NCI-H2196 (cell line): Measurements from ENCODE around the gene CD200.

Experiments
- DNase-seq: peaks from one replicate; lab custom pipeline; 2025; ENCODE audit not compliant: unreplicated experiment; lab: John Stamatoyannopoulos, UW

CD200 gene

DNA sequence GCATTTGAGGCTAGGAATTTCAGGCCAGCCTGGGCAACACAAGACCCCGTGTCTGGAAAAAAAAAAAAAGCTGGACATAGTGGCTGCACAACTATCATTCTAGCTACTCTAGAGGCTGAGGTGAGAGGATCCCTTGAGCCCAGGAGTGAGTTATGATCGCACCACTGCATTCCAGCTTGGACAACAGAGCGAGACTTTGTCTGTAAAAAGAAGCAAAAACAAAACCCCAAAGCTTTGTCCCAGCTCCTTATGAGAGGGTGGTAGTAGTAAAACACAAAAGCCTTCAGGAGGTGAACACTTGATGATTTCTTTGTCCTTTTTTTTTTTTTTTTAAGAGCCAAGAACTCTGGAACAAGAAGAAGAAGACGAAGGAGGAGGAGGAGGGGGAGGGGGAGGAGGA, 1.1 kb upstream of the CD200 start:
- no peak for DNase-seq

DNA sequence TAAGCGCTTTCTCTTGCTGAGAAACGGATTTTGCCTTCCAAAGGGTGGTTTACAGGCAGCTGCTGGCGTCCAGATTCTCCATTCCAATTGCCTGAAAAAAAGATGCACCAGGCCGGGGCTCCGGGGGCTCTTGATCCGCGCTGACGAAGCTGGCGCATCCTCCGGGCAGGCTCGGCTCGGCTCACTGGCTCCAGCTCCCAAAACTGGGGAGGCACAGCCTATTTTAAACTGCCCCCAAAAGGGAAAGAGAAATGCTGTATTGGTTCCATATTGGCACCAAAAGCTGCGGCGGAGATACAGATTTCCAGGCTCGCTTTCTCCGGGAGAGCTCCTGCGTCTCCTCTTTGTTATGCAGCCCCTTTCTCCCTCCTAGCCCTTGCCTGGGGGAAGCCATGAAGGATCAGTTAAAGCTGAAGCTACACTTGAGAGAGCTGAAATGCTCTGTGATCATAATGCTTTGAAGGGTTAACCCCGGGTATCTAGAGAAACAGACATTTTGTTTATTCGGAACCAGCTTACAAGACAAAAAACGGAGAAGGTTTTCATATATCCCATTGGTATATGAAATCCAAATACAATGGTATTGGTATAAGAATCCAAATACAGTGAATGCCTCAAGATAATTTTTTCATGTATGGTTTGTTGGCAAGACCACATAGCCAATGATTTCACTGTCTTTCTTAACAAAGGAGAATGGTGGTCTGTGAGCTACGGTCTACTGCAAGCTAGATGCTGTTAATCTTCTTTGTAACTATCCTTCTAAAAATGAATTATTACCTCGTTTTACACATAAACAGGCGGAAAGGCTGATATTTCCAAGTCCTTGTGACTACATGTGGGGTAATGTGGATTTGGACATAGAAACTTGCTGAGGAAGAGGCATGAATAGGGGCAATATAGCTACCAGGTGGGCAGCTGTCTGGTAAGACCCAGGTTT, 693 bp downstream of the CD200 start:
- DNase-seq = no peak

DNA sequence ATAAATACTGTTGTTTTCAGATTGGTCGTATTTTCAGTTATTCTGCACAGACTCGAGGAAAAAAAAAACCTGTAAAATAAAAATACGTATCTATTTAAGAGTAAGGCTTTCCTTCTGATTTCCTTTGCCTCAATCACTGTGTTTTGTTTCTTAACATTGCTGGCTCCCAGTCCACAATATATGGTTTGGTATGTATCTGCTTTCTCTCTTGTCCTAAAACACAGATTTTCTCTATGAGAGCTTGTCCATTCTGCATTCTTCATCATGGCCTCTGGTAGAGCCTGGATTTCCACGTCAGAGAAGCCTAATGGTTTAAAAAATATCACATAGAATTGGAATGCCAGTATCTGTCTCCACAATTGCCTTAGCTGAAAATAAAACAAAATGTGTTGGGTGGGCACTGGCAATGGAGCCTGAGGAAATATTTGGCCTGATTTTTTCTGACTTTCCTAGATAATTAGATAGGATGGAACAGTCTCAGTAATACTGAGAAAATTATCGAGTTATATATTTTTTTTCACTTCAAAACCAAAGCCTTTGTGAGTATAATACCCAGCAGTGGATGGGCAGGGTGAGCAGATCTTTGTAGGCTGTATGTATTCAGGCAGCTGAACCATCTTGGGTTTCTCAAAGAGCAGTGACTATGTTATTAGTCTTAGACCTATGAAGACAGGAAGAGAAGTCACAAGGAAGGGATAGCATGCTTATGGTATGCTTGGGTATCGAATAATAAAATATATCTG, 1.9 kb downstream of the CD200 start:
- no peak for DNase-seq

DNA sequence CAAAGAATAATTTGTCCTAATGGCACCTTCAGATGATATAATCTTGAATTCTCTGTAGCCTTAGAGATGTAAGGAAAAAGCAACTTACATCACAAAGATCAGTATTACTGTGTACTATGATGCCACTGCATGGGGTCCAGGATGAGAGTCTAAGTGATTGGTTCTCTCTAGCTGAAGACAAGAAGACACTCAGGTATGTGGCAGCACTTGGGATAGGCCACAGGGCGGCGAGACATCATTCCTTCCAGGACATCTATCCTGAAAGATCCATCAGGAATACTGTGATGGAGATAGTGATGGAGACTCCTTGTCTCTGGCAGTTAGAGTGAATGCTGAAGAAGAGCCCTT, 2.5 kb downstream of the CD200 start:
- no peak for DNase-seq

DNA sequence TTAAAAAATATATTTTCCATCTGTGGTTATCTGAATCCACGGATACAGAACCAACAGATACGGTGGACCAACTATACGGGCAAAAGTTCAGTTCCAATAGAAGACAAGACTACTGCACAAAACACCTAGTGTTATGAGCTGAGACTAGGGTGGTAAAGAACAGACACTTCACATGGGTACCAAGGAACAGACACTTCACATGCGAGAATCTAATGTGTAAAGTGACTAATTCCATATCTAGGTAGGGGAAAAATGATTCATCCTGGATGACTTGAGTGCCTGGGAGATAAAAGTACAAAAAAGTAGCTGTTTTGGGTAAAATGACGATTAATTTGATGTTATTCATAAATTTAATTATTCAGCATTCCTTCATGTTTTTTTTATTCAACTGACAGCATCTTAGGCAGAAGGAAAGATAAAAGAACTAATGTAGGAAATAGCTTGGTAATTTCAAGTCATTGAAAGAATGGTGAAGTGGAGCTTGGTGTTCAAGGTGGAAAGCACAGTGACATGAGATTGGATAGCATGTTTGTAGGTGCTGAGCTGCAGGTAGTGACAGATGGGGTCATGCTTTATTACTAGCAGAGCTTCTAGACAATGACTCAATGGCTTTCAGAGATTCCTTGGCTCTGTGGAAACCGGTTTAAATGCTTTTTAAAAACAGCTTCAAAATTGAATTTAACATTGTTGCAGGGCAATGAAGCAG, 5.2 kb downstream of the CD200 start:
- DNase-seq = no peak

DNA sequence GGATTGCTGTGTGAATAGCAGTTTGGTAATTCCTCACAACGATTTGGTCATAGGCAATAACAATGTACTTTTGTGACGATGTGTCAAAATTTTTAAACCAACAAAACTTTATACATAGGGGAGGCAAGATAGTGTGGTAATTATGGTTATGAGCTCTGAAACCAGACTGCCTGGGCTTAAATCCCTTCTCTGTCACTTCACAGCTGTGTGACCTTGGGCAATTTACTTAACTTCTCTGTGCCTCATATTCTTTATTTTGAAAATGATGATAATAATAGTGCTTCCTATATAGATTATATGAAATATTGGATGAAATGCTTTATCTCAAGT, 5.7 kb downstream of the CD200 start:
- DNase-seq = no peak

DNA sequence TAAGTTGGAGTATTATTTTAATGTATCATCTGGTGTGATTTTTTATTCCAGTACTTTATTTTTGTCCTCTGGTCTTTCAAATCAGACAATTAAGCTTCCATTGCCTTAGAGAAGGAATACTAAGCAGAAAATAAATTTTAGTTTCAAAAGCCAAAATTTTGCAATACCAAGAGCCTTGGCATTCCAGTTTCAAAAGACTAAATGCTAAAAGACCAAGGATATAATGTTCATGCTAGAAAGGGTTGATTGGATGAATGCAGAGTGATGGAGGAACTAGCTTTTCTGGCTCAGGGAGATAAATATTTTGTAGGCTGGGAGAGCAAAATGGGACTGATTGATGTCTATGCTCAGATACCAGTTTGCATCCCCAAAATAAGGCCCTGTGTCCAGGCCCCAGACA, 6.2 kb downstream of the CD200 start:
- no peak for DNase-seq

DNA sequence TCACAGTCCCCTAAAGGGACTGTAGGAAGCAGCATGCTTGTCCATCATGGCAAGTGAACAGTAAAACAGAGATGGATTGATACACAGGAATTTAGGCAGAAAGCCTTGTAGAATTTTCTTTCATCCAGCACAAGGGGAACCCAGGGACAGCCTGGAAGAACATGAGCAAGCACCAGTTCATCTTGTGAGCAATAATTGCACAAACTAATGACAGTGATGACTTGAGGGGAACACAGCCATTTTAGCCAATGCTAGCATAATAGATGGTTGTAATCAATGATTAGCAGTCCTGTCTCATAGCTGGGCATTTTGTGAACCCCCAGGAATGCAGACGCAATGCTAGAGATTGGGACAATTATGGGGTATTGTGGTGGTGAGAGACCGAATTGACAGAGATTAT, 6.7 kb downstream of the CD200 start:
- no peak for DNase-seq

DNA sequence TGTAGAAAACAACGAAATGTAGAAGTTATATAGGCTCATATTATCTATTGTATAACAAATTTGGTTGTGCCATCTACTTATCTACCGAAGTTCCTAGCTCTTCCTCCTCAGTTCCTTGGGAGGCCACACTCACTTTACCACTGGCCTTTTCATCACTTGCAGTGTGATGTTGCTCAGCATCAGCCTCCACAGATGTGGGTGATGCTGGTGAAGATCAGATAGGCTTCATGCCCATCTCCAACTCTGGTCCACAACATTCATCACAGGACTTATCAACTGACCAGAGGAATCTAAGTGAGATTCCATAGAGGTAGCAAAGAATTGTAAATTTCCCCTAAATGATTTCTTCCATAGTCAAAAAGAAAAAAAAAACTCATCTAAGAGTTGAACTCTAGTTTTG, 8.4 kb downstream of the CD200 start:
- no peak for DNase-seq

DNA sequence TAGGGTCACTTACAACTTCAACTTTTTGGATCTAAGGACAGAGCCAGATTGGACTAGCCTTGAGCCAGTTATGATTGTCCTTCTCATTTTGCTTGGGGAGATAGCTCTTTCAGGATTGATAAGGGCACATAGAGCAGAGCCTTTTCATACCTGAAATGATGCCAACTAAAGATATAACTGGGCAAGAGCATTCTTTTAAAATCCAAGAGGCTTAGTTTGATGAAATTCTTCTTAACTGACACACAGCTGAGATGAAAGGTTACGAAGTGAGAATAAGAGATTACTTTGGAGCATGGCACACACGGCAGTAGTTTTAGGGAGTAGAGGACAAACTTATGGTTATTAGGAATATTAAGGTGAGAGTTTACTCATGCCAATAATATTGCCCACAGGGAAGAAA, 12.7 kb downstream of the CD200 start:
- no peak for DNase-seq

DNA sequence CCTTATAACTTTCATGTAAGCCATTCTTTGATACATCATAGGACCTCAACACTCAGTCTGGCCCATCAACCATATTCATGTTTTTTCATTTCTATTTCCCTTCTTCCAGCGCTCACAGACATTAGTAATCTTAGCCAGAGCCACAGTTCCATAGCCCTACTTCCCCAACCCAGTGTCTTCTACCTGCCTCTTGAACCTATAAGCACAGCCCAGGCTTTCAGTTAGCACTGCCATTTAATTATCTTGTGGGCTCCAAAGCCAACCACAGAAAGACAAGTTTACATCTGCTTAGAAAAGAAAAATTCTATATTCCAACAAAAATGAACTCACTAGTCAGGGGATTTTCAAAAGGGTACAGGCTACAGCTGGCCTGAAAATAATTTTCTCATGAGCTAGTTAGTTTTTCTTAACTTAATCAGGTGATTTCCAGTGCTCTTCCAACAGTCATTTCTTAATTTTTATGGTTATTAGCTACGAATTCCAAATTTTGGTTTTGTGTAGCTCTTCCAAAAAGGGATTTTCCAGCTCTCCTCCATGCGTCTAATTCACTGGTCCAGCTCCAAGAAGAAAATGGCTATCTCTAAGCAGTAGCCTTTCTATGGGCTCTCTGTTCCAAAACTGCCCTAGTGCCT, 13.7 kb downstream of the CD200 start:
- DNase-seq = no peak

DNA sequence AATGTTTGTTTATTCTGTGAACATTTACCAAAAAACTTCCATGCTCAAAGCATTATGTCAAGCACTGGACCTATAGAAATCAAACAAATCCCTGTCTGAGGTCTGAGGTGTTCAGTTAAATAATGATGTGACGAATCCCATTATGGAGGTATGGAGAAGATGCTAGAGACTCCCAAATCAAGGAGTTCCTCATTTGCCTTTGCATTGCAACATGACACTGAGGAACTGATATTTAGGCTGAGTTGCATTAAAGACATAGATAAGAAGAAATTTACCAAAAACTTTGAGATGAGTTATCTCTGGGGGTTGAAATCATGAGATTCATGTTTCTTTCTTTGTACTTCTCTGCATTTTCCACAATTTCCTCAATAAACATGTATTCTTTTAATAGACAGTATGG, 16.0 kb downstream of the CD200 start:
- no peak for DNase-seq

DNA sequence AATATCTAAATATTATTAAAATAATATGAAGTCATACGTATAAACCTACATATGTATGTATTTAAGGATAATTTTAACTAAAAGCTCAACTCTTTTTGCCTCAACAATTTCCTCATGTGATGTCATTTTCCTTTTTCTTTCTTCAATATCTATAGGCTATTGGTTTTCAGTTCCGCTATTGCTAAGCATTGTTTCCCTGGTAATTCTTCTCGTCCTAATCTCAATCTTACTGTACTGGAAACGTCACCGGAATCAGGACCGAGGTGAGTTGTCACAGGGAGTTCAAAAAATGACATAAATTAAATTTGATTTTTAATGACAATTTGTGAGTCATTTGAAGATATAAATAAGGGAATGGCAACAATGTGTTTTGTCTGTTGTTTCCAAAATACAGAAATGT, 16.6 kb downstream of the CD200 start:
- no peak for DNase-seq

DNA sequence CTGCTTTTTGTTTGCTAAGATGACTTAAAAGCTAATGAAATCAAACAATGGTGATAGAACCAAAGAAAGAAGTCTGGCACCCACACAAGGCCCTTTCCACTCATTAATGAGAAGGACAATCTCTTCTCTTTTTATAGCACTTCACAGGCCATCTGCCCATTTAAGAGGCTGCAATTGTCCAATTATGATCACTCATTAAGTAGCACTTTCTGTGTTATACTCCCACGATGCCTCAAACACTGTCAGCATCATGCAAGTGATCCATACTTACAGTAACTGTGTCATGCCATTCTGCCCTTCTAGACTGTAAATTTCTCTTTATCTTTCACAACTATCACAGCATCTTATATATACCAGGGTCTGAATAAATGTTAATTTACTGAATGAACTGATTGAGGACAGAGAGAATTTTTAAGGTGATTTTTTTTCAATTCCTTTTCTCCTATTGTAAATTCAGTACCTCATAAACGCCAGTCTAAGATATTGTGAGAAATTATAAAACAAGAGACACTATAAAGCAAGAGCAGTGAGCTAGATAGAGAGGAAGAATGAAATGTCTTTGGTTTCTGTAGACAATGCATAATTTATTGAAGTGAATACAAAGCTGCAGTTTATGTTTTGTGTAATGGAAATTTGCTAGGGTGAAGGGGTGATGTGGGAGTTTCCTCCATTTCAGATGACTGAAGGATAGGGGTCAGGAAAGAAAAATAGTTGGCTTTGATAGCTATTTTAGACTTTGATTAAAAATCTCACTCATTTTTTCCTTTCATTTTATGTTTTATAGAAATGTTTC, 17.3 kb downstream of the CD200 start:
- DNase-seq = no peak

DNA sequence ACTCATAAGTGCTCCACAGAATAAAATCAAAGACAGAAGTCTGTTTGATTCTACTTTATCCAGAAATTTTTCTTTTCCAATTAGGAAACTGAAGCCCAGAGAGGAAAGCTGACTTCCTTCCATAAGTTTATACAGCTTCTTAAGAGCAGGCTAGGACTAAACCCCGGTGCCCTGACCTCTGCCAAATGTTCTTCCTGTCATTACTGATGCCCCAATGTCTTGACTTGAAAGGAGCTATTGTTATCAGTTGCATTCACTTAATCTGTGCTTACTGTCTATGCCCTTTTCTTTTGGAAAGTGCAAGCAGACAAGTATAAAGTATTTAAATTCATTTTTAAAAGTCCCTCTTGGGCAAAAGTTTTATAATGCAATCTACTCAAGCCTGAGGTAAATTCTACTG, 18.1 kb downstream of the CD200 start:
- no peak for DNase-seq

DNA sequence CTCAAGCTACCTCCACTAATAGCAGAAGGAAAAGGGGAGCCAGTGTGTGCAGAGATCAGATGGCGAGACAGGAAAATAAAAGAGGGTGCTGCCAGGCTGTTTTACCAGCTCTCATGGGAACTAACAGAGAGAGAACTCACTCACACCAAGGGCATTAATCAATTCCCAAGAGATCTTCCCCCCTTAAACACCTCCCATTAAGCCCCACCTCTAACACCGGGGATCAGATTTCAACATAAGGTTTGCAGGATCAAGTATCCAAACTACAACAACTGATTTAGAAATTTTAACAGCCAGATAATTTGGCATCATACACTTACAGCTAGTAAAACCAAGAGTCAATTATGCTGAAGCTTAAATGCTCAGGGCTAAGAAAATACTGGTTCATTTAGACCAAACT, 18.9 kb downstream of the CD200 start:
- no peak for DNase-seq

DNA sequence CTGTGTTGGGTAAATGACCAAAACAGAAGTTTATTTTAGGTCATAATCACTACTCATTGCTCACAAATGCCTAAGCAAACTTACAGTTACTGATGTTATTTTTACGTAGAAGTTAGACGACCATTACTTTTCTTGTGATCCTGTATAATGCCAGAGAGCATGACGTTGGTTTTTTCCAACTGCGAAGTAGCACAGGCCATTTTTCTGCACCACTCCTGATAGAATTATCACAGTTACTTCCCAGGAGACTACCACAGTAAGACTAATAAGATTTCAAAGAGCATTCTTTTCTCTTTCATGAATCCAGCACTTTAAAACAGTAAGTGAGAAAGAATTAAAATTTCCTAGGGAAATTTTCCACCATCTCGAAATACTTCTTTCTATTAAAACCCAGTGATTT, 19.8 kb downstream of the CD200 start:
- DNase-seq = no peak

DNA sequence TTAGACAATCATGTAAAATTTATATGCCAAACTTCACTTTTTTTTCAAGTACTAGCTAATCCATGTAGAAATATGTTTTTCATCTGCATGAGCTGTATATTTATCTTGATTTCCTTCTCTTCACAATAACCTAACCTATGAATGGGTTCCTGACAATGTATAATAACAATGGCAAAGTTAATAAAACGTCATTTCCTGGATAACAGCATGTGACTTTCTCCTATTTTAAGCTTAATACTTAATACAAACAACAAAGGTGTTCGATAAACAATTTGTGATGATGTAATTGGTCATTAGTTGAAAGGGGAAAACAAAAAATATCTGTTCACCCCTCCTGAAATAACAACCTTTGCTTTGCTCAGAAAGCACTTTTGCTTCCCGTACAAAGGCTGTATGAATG, 20.4 kb downstream of the CD200 start:
- DNase-seq = no peak

DNA sequence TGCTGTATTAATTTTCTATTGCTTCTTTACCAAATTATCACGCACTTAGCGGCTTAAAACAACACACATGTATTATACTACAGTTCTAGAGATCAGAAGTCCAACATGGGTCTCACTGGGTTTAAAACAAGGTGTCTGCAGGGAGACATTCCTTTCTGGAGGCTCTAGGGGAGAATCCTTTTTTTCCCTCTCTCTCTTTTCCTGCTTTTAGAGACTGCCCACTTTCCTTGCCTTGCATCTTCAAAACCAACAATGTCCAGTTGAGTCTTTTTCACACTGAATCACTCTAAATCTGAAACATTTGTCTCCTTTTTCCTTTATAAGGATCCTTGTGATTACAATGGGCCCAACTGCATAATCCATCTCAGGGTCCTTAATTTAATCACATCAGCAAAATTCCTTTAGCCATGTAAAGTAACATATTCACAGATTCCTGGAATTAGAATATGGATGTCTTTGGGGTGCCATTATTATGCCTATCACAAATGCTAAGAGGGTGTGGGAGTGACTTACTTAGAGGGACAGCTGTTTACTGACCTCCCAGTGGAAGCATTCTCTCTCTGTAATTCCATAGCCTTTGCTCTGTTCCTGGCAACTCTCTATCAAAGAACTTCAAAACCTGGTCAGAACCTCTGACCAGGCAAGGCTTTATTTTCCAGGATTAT, 21.8 kb downstream of the CD200 start:
- DNase-seq = no peak

DNA sequence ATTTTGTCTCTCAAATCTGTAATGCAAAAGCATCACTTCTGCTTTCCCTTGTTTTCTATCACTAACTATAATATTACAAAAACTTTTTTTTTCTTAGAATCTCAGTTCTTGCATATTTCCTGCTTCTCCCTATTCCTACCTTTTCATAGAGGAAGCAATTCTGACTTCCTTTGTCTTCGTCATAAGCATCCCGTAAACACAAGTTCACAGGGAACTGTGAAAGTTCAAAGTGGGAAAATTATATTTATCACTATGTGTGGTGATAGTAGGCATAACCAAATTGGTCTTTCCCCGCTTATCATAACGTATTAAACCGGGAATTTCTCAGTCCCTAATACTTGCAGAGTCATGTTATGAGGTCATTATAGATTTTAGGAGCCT, 22.3 kb downstream of the CD200 start:
- no peak for DNase-seq
